K562 (cell line): ENCODE measurements around the gene TMEM205. TPM values are rescaled to one million over a fixed set of nuclear protein-coding genes. Genes with fewer than 3 reads are reported as not detected.

Source experiments
- ATAC-seq: fragments of 200-7000 bp; cut with Tn5 transposase; 3 replicates; pipeline ENCODE4 v1.9.1; 2020; ENCODE audit warnings: moderate library complexity
- BruUV-seq: library from RNA; stranded (reverse); fragments of 400-500 nt; replicated peaks from 2 replicates; lab custom pipeline; 2021; lab: Mats Ljungman, UMichigan
- CTCF ChIA-PET: fragments of 300-600 bp; formaldehyde crosslinking; extraction: SDS; loops from one replicate; lab custom pipeline; 2021; ENCODE audit warnings: low intra/inter-chr PET ratio; lab: Yijun Ruan, JAX
- POLR2A ChIA-PET: fragments of 300-600, 350-650 bp; sonication (Branson Sonifier 250); formaldehyde crosslinking; extraction: SDS; loops from one replicate; lab custom pipeline; 2021; ENCODE audit warnings: antibody characterized with exemption, inconsistent platforms; lab: Yijun Ruan, JAX
- DNase-seq, 4 experiments: peaks; one replicate each; pipeline versions ENCODE4 v3.0.0 to v3.0.0-alpha.2; 2011 to 2018; ENCODE audit warnings: low spot score in 3 of 4, mixed read lengths in 3 of 4; ENCODE audit errors: extremely low read depth in 1 of 4
- FAIRE-seq: peaks from 2 replicates; lab custom pipeline; 2011; peaks lifted over from hg19 to GRCh38; lab: Jason Lieb, UNC
- H2AFZ ChIP-seq: 2 replicates; pipeline ENCODE4 v1.6.0; 2011; ENCODE audit warnings: low read depth, low read length, control low read depth, inconsistent platforms
- H3K27ac ChIP-seq: fragments of 200-600 bp; 3 replicates; pipeline ENCODE4 v1.8.0; 2011; ENCODE audit warnings: low read depth, mild to moderate bottlenecking, control low read depth, inconsistent platforms, low read length, moderate library complexity, mixed read lengths; ENCODE audit errors: extremely low read depth
- H3K27me3 ChIP-seq, 2 experiments: fragments of 300-600 bp in 1 of 2; 2 replicates in 1 of 2; 3 replicates in 1 of 2; pipeline versions ENCODE4 v1.6.0 to v1.8.0; 2011; ENCODE audit warnings: inconsistent platforms in 2 of 2, low read length in 2 of 2, mild to moderate bottlenecking in 1 of 2, mixed read lengths in 1 of 2, moderate library complexity in 1 of 2; ENCODE audit not compliant: control insufficient read depth in 2 of 2, insufficient read depth in 2 of 2
- H3K36me3 ChIP-seq: fragments of 300-600 bp; 3 replicates; pipeline ENCODE4 v1.8.0; 2011; ENCODE audit warnings: mild to moderate bottlenecking, low read length, inconsistent platforms; ENCODE audit not compliant: control insufficient read depth, insufficient read depth
- H3K4me1 ChIP-seq, 2 experiments: fragments of 200-600 bp in 1 of 2; replicated peaks in 1 of 2; 2 replicates in 1 of 2; 3 replicates in 1 of 2; pipeline versions ENCODE4 v1.5.1 to v1.8.0; 2011; ENCODE audit warnings: inconsistent platforms in 2 of 2, low read length in 2 of 2, mild to moderate bottlenecking in 1 of 2, mixed read lengths in 1 of 2, moderate library complexity in 1 of 2; ENCODE audit not compliant: control insufficient read depth in 2 of 2, insufficient read depth in 2 of 2
- H3K4me2 ChIP-seq: 2 replicates; pipeline ENCODE4 v1.6.1; 2011; ENCODE audit warnings: low read length, control low read depth, inconsistent platforms, mixed read lengths; ENCODE audit not compliant: insufficient read depth
- H3K4me3 ChIP-seq: fragments of 200-600 bp; sonication (generic), shearing (Covaris generic); 2 replicates; pipeline ENCODE4 v1.5.1; 2016; ENCODE audit warnings: control low read depth, inconsistent platforms
- H3K79me2 ChIP-seq: fragments of 200-600 bp; 3 replicates; pipeline ENCODE4 v1.8.0; 2011; ENCODE audit warnings: low read length, inconsistent platforms; ENCODE audit not compliant: control insufficient read depth, insufficient read depth
- H3K9ac ChIP-seq, 2 experiments: 2 replicates each; pipeline versions ENCODE4 v1.6.0 to v1.6.1; 2011; ENCODE audit warnings: low read depth in 2 of 2, low read length in 2 of 2, control low read depth in 1 of 2, inconsistent platforms in 1 of 2, mild to moderate bottlenecking in 1 of 2, mixed read lengths in 1 of 2; ENCODE audit not compliant: insufficient read depth in 1 of 2
- H3K9me1 ChIP-seq: one replicate; pipeline ENCODE4 v1.6.0; 2011; ENCODE audit warnings: inconsistent platforms, mild to moderate bottlenecking, low read length, moderate library complexity; ENCODE audit not compliant: control insufficient read depth, insufficient read depth
- H3K9me3 ChIP-seq: replicated peaks from 2 replicates; pipeline ENCODE4 v1.5.1; 2011; ENCODE audit warnings: low read depth, low read length, inconsistent platforms; ENCODE audit not compliant: control insufficient read depth, insufficient read depth
- H4K20me1 ChIP-seq: replicated peaks from 2 replicates; pipeline ENCODE4 v1.6.1; 2011; ENCODE audit warnings: low read length, inconsistent platforms, mixed read lengths; ENCODE audit not compliant: control insufficient read depth, insufficient read depth
- E4F1 ChIP-seq: fragments of 250-450 bp; sonication (Bioruptor Pico); IDR thresholded peaks from 2 replicates; pipeline ENCODE4 v1.5.0; 2021; ENCODE audit warnings: mild to moderate bottlenecking, borderline replicate concordance
- NFYB ChIP-seq: IDR thresholded peaks from 2 replicates; pipeline ENCODE4 v1.6.1; 2011; ENCODE audit warnings: mild to moderate bottlenecking, moderate library complexity; ENCODE audit not compliant: insufficient read length; ENCODE audit errors: extremely low read depth
- PPARD ChIP-seq: fragments of 250-450 bp; sonication (Bioruptor Pico); IDR thresholded peaks from 2 replicates; pipeline ENCODE4 v1.8.0; 2022; ENCODE audit warnings: inconsistent platforms, mild to moderate bottlenecking, moderate library complexity
- USF1 ChIP-seq: sonication (generic); formaldehyde crosslinking; IDR thresholded peaks from 2 replicates; pipeline ENCODE4 v1.9.0; 2022; ENCODE audit warnings: mild to moderate bottlenecking, missing genetic modification reagents
- ZFP1 ChIP-seq: fragments of 450-650 bp; formaldehyde crosslinking; IDR thresholded peaks from 2 replicates; pipeline ENCODE4 v1.4.0; 2020; ENCODE audit warnings: mild to moderate bottlenecking, mixed read lengths
- ZNF274 ChIP-seq: IDR thresholded peaks from 2 replicates; pipeline ENCODE4 v1.6.1; 2011; ENCODE audit warnings: low read depth, mild to moderate bottlenecking, low read length, moderate library complexity, borderline replicate concordance
- ZNF280B ChIP-seq: fragments of 250-450 bp; sonication (Bioruptor Pico); IDR thresholded peaks from 2 replicates; pipeline ENCODE4 v1.5.1; 2021; ENCODE audit warnings: mild to moderate bottlenecking
- ZNF717 ChIP-seq: fragments of 250-450 bp; sonication (Bioruptor Pico); IDR thresholded peaks from 2 replicates; pipeline ENCODE4 v1.5.0; 2021
- WGBS: fragments of 100-300 bp; shearing (Covaris generic); methylation state at CpG from one replicate; pipeline ENCODE4 v1.1.6; 2016; ENCODE audit warnings: low coverage, mixed read lengths; ENCODE audit not compliant: insufficient coverage; ENCODE audit errors: missing lambda C conversion rate; 5-methylcytosine and 5-hydroxymethylcytosine counted together
- in situ Hi-C: fragments of 300-500 bp; cut with MboI; formaldehyde crosslinking; loops from 4 replicates; pipeline ENCODE4 v1.15.0; 2018; ENCODE audit warnings: inconsistent platforms, mixed read lengths
- intact Hi-C: fragments of 100-400 bp; cut with micrococcal nuclease; formaldehyde crosslinking; loops from 2 replicates; pipeline ENCODE4 v1.14.2; 2022
- polyA plus RNA-seq, 8 experiments: library from polyadenylated mRNA; depleted of rRNA in 4 of 8; stranded (reverse) in 5 of 8; unstranded in 3 of 8; fragments of >200 nt; fragmentation: Nextera tagmentation in 2 of 8; fragmentation: Illumina TruSeq in 1 of 8; extraction: Ambion mirVana in 2 of 8; extraction: Trizol in 1 of 8; gene quantifications; 2 replicates each; pipeline versions ENCODE4 v1.2.1 to v1.2.3, GENCODE V29; 2011 to 2014; ENCODE audit warnings: inconsistent platforms in 1 of 8, missing spikeins in 1 of 8
- total RNA-seq, 7 experiments: library from RNA; depleted of rRNA in 6 of 7; stranded (reverse); fragments of >200 nt in 6 of 7; fragmentation: Illumina TruSeq in 2 of 7; extraction: Trizol in 2 of 7; gene quantifications; 2 replicates each; pipeline versions ENCODE4 v1.2.1 to v1.2.3, GENCODE V29; 2011 to 2021; ENCODE audit warnings: low replicate concordance in 1 of 7

The TMEM205 gene
- total and polyA plus RNA-seq, 9 of the 15 experiments (the other 6 are each of a cell fraction or from before 2014, with no cell fraction given): 21.3 to 81.5 (median 44.1) TPM

GRCh38 chr19:11390359-11390758 lies 44.3 kb upstream of the TMEM205 start:
- H2AFZ ChIP-seq: no peak overlapping the region
- POLR2A ChIA-PET: interaction anchor here (0.7 kb wide), 1 partner anchor 9 kb away, joined by 3 read pairs; no protein-coding TSS in a partner anchor
- no peak overlapping the region for H3K27ac ChIP-seq
- TF ChIP-seq NFYB (peak; percentile 64), ZNF717 (no peak), ZNF274 (no peak), ZFP1 (CRISPR knock-in tag) (no peak), ZNF280B (CRISPR knock-in tag) (no peak), USF1 (peak; percentile 73), PPARD (no peak), E4F1 (CRISPR knock-in tag) (no peak)
- H3K4me2 ChIP-seq: no peak overlapping the region
- H4K20me1 ChIP-seq: no peaks in the 10 kb centered on the region
- H3K36me3 ChIP-seq: no peaks in the 10 kb centered on the region
- no peaks in the 10 kb centered on the region for H3K79me2 ChIP-seq
- CTCF ChIA-PET: no interaction called here
- in situ Hi-C loops (no loop called here), intact Hi-C loops (no loop called here)
- no peaks in the 10 kb centered on the region for H3K9me1 ChIP-seq
- peak in 1 of 4 experiments; percentile 11 for DNase-seq
- ATAC-seq: no peak
- H3K4me1 ChIP-seq: no peaks in the 10 kb centered on the region; a peak in 2 of 5 replicates
- H3K27me3 ChIP-seq: no peaks in the 10 kb centered on the region
- H3K9ac ChIP-seq: no peak overlapping the region
- no peak overlapping the region for H3K4me3 ChIP-seq
- WGBS: 37% methylated on average over 2 of the region's 2 CpGs
- H3K9me3 ChIP-seq: peaks cover 3% of the 10 kb centered on the region; the same call in 1 of the 2 replicates
- BruUV-seq: no TSS peak
- no peak for FAIRE-seq
